Measurements from ENCODE around the gene MRPL47.
A peak's percentile ranks its signal among the peaks of the same experiment; 100 is the strongest.
"Not testable (repeated sequence)": the region's sequence is repeated elsewhere in the genome, so short reads cannot be mapped to it uniquely, and the experiment has no call there.

MRPL47 gene

GRCh38 chr3:179604321-179605078 lies at the start of gene MRPL47, which contains the start of gene NDUFB5:
TSS of gene MRPL47 (minus strand) at chr3:179604638. CDS start at chr3:179604624, 14 bp downstream.
TSS of gene NDUFB5 (plus strand) at chr3:179604794. CDS start at chr3:179604816, 22 bp downstream.
- DNase-seq (ENCODE audit: low read depth) = peak; percentile 84

- peak; percentile 53 for DNase-seq (ENCODE audit: low read depth)
Measured at GRCh38 chr3:179653096-179653797, 48.8 kb upstream of the MRPL47 start.

GRCh38 chr3:179652447-179653095 lies 48.1 kb upstream of the MRPL47 start, which contains the start of gene USP13:
TSS of gene USP13 (plus strand) at chr3:179653040. CDS start at chr3:179653226, 186 bp downstream.
- peak; percentile 32 for DNase-seq (ENCODE audit: low read depth)

- DNase-seq (ENCODE audit: low read depth) = no peak
Measured at GRCh38 chr3:179651687-179652446, 47.4 kb upstream of the MRPL47 start.

- DNase-seq (ENCODE audit: low read depth) = no peak
Measured at GRCh38 chr3:179646177-179646576, 41.7 kb upstream of the MRPL47 start.

- not testable (repeated sequence) for DNase-seq (ENCODE audit: low read depth)
Measured at GRCh38 chr3:179643837-179644236, 39.4 kb upstream of the MRPL47 start.

GRCh38 chr3:179642871-179643270 lies 38.4 kb upstream of the MRPL47 start:
- no peak for DNase-seq (ENCODE audit: low read depth)

GRCh38 chr3:179640469-179640868 lies 36.0 kb upstream of the MRPL47 start:
- DNase-seq (ENCODE audit: low read depth) = no peak

- no peak for DNase-seq (ENCODE audit: low read depth)
Measured at GRCh38 chr3:179630753-179631451, 26.5 kb upstream of the MRPL47 start.

- no peak for DNase-seq (ENCODE audit: low read depth)
Measured at GRCh38 chr3:179624451-179624850, 20.0 kb upstream of the MRPL47 start.

- DNase-seq (ENCODE audit: low read depth) = no peak
Measured at GRCh38 chr3:179622023-179622422, 17.6 kb upstream of the MRPL47 start.

- DNase-seq (ENCODE audit: low read depth) = no peak
Measured at GRCh38 chr3:179615458-179616173, 11.2 kb upstream of the MRPL47 start.

GRCh38 chr3:179613807-179614206 lies 9.4 kb upstream of the MRPL47 start:
- no peak for DNase-seq (ENCODE audit: low read depth)

- no peak for DNase-seq (ENCODE audit: low read depth)
Measured at GRCh38 chr3:179610066-179610465, 5.6 kb upstream of the MRPL47 start.

- no peak for DNase-seq (ENCODE audit: low read depth)
Measured at GRCh38 chr3:179608931-179609720, 4.7 kb upstream of the MRPL47 start.

- no peak for DNase-seq (ENCODE audit: low read depth)
Measured at GRCh38 chr3:179606534-179607085, 2.2 kb upstream of the MRPL47 start.

GRCh38 chr3:179603831-179604230 lies 607 bp downstream of the MRPL47 start:
- no peak for DNase-seq (ENCODE audit: low read depth)

- DNase-seq (ENCODE audit: low read depth) = no peak
Measured at GRCh38 chr3:179603321-179603720, 1.1 kb downstream of the MRPL47 start.

GRCh38 chr3:179599531-179599930 lies 4.9 kb downstream of the MRPL47 start:
- DNase-seq (ENCODE audit: low read depth) = no peak

Measured in activated T-cell treated with anti-CD3 and anti-CD28 coated beads for 1 hour (primary cell).